GM19328 (cell line): ENCODE measurements around the gene PARD3.

Experiments
- ATAC-seq: cut with Tn5 transposase; IDR thresholded peaks from one replicate; pipeline ENCODE4 v1.9.1; 2021; ENCODE audit warnings: mild to moderate bottlenecking, moderate library complexity; ENCODE audit not compliant: unreplicated experiment

PARD3 gene

GRCh38 chr10:34126371-34127151, 688.5 kb downstream of the PARD3 start:
- no peak for ATAC-seq

GRCh38 chr10:34125702-34126101, 689.4 kb downstream of the PARD3 start:
- no peak for ATAC-seq

GRCh38 chr10:34124522-34125035, 690.5 kb downstream of the PARD3 start:
- no peak for ATAC-seq

- no peak for ATAC-seq
Measured at GRCh38 chr10:34121781-34122622, 693.1 kb downstream of the PARD3 start.

- no peak for ATAC-seq
Measured at GRCh38 chr10:34121125-34121753, 693.9 kb downstream of the PARD3 start.

- ATAC-seq, result no peak
Measured at GRCh38 chr10:34119456-34119855, 695.6 kb downstream of the PARD3 start.

GRCh38 chr10:34116681-34117271, 698.3 kb downstream of the PARD3 start:
- no peak for ATAC-seq

- ATAC-seq, result no peak
Measured at GRCh38 chr10:34116220-34116641, 698.9 kb downstream of the PARD3 start.

- ATAC-seq, result no peak
Measured at GRCh38 chr10:34114914-34115313, 700.2 kb downstream of the PARD3 start.

GRCh38 chr10:34113504-34114225, 701.4 kb downstream of the PARD3 start:
- no peak for ATAC-seq

- ATAC-seq, result no peak
Measured at GRCh38 chr10:34112171-34112782, 702.8 kb downstream of the PARD3 start.

GRCh38 chr10:34111179-34111578, 703.9 kb downstream of the PARD3 start:
- ATAC-seq, result no peak

- ATAC-seq, result no peak
Measured at GRCh38 chr10:34109952-34110702, 705.0 kb downstream of the PARD3 start.

- ATAC-seq, result no peak
Measured at GRCh38 chr10:34109495-34109894, 705.6 kb downstream of the PARD3 start.

GRCh38 chr10:34107626-34108516, 707.2 kb downstream of the PARD3 start:
- no peak for ATAC-seq

- no peak for ATAC-seq
Measured at GRCh38 chr10:34106356-34106885, 708.7 kb downstream of the PARD3 start.

- ATAC-seq, result no peak
Measured at GRCh38 chr10:34104829-34105572, 710.1 kb downstream of the PARD3 start.
